Measurements from ENCODE around the gene SEPTIN5.
"Not testable (repeated sequence)": the region's sequence is repeated elsewhere in the genome, so short reads cannot be mapped to it uniquely, and the experiment has no call there.

Gene SEPTIN5

GRCh38 chr22:19720999-19721329, 6.7 kb downstream of the SEPTIN5 start:
- no peak for DNase-seq

GRCh38 chr22:19721330-19722177, 7.3 kb downstream of the SEPTIN5 start:
- no peak for DNase-seq

- DNase-seq: no peak
Measured at GRCh38 chr22:19722178-19722981, 8.1 kb downstream of the SEPTIN5 start.

GRCh38 chr22:19722982-19723231, 8.6 kb downstream of the SEPTIN5 start:
- no peak for DNase-seq

GRCh38 chr22:19723232-19723982, 9.1 kb downstream of the SEPTIN5 start, which contains the start of gene GP1BB:
GP1BB (plus strand) TSS chr22:19723539; CDS start chr22:19723570, 31 bp downstream.
- DNase-seq: no peak

- DNase-seq: no peak
Measured at GRCh38 chr22:19723983-19724827, 9.9 kb downstream of the SEPTIN5 start.

- DNase-seq: no peak
Measured at GRCh38 chr22:19724927-19725661, 10.8 kb downstream of the SEPTIN5 start.

- not testable (repeated sequence) for DNase-seq
Measured at GRCh38 chr22:19726064-19726788, 11.9 kb downstream of the SEPTIN5 start.

GRCh38 chr22:19727310-19728150, 13.2 kb downstream of the SEPTIN5 start:
- DNase-seq: no peak

- no peak for DNase-seq
Measured at GRCh38 chr22:19728271-19728670, 14.0 kb downstream of the SEPTIN5 start.

GRCh38 chr22:19728836-19729235, 14.5 kb downstream of the SEPTIN5 start:
- no peak for DNase-seq

GRCh38 chr22:19729507-19729906, 15.2 kb downstream of the SEPTIN5 start:
- no peak for DNase-seq

GRCh38 chr22:19730198-19730597, 15.9 kb downstream of the SEPTIN5 start:
- DNase-seq: no peak

- peak; percentile 84 for DNase-seq
Measured at GRCh38 chr22:19730655-19731360, 16.5 kb downstream of the SEPTIN5 start.

- DNase-seq: no peak
Measured at GRCh38 chr22:19731361-19732135, 17.2 kb downstream of the SEPTIN5 start.

- DNase-seq: no peak
Measured at GRCh38 chr22:19732403-19733113, 18.3 kb downstream of the SEPTIN5 start.

- no peak for DNase-seq
Measured at GRCh38 chr22:19733755-19734154, 19.5 kb downstream of the SEPTIN5 start.

GRCh38 chr22:19734163-19734562, 19.9 kb downstream of the SEPTIN5 start:
- no peak for DNase-seq
